PC-9 (cell line): ENCODE data around the gene GBX1. TPM values are rescaled to one million over a fixed set of nuclear protein-coding genes. Genes with fewer than 3 reads are reported as not detected.

Experiments
- BruUV-seq: library from RNA; stranded (reverse); fragments of 400-500 nt; replicated peaks from 2 replicates; lab custom pipeline; 2021; lab: Mats Ljungman, UMichigan
- CTCF ChIA-PET: fragments of 300-600 bp; sonication (Branson Sonifier 250); formaldehyde crosslinking; loops from one replicate; lab custom pipeline; 2022; ENCODE audit warnings: antibody characterized with exemption; lab: Charles Lee
- POLR2A ChIA-PET: fragments of 300-600 bp; sonication (Branson Sonifier 250); formaldehyde crosslinking; loops from one replicate; lab custom pipeline; 2022; ENCODE audit warnings: antibody characterized with exemption; ENCODE audit not compliant: unreplicated experiment; lab: Charles Lee
- DNase-seq, 2 experiments: peaks; one replicate each; pipeline versions ENCODE4 v3.0.0 to v3.0.0-alpha.2; 2015 to 2022; ENCODE audit warnings: mixed read lengths in 1 of 2
- H2AFZ ChIP-seq: fragments of 200-600 bp; sonication (generic); 2 replicates; pipeline ENCODE4 v1.8.1; 2017; ENCODE audit warnings: antibody characterized with exemption
- H3F3A ChIP-seq: fragments of 200-600 bp; sonication (generic); 2 replicates; pipeline ENCODE4 v1.8.1; 2017; ENCODE audit warnings: antibody characterized with exemption, mild to moderate bottlenecking, low read depth; ENCODE audit not compliant: insufficient read depth
- H3K27ac ChIP-seq: fragments of 200-600 bp; sonication (generic); 2 replicates; pipeline ENCODE4 v1.6.1; 2016; ENCODE audit warnings: mixed run types
- H3K27me3 ChIP-seq: fragments of 200-600 bp; sonication (generic); 2 replicates; pipeline ENCODE4 v1.6.1; 2016; ENCODE audit warnings: low read depth, mixed run types; ENCODE audit not compliant: insufficient read depth
- H3K36me3 ChIP-seq: fragments of 200-600 bp; sonication (generic); 2 replicates; pipeline ENCODE4 v1.6.1; 2016; ENCODE audit warnings: low read depth, mixed run types
- H3K4me1 ChIP-seq: fragments of 200-600 bp; sonication (generic); replicated peaks from 2 replicates; pipeline ENCODE4 v1.6.1; 2016; ENCODE audit warnings: mixed run types; ENCODE audit not compliant: insufficient read depth
- H3K4me2 ChIP-seq: fragments of 200-600 bp; sonication (generic); 2 replicates; pipeline ENCODE4 v1.6.1; 2017; ENCODE audit warnings: mixed run types
- H3K4me3 ChIP-seq: fragments of 200-600 bp; sonication (generic); 2 replicates; pipeline ENCODE4 v1.6.1; 2016; ENCODE audit warnings: mixed run types
- H3K79me2 ChIP-seq: fragments of 200-600 bp; sonication (generic); 2 replicates; pipeline ENCODE4 v1.6.1; 2017; ENCODE audit warnings: low read depth, mixed run types
- H3K9me2 ChIP-seq: fragments of 200-600 bp; sonication (generic); 2 replicates; pipeline ENCODE4 v1.8.1; 2017; ENCODE audit warnings: mild to moderate bottlenecking; ENCODE audit not compliant: insufficient read depth
- H3K9me3 ChIP-seq: fragments of 200-600 bp; sonication (generic); 2 replicates; pipeline ENCODE4 v1.8.1; 2016; ENCODE audit warnings: low read depth; ENCODE audit not compliant: insufficient read depth
- H4K20me1 ChIP-seq: fragments of 200-600 bp; sonication (generic); 2 replicates; pipeline ENCODE4 v1.8.1; 2017; ENCODE audit not compliant: insufficient read depth
- EZH2 ChIP-seq: fragments of 200-600 bp; sonication (generic); IDR thresholded peaks from 2 replicates; pipeline ENCODE4 v1.8.0; 2017; ENCODE audit warnings: antibody characterized with exemption, low read depth
- intact Hi-C: fragments of 100-400 bp; cut with micrococcal nuclease; formaldehyde crosslinking; loops from one replicate; pipeline ENCODE4 v1.10.0; 2022; ENCODE audit not compliant: unreplicated experiment
- total RNA-seq: library from RNA; stranded (reverse); gene quantifications from 2 replicates; pipeline ENCODE4 v1.2.3, GENCODE V29; 2021
- TF ChIP-seq, protein P1 (sequence below): fragments of 200-600 bp; sonication (generic); conservative IDR thresholded peaks from 2 replicates; pipeline ENCODE4 v1.6.1; 2017; ENCODE audit warnings: mixed run types, antibody characterized with exemption, mild to moderate bottlenecking, moderate library complexity

GBX1 gene
- total RNA-seq, 1 experiment from 2014 or later: not detected

DNA sequence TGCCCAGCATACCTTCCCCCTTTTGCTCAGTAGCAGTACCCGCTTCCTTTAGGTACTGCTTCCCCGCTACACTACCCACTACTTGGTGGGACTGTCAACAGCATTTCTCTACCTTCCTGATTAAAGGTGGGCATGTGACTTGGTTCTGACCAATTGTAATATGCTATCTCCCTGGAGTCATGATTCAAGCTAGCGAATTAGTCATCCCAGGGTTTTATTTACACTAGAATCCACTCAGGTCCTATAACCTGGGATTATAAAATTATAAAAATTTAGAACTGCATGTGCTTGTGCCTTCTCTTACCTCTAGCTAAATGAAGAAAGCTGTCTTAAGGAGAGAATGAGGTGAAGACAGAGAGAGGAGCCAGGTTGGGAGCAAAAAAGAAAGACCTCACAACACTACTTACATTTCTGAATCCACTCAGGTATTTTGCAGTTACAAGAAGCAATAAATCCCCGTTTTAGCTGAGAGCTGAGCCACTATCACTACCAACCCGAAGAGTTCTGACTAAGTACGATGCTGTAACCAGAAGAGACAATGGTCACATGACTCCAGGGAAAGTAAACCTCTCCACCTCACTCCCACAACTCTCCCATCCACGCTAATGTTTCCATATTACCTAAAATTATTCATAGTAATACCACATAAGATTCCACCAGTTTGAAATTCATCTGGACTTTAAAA lies 9.7 kb downstream of the GBX1 start:
- H3K27me3 ChIP-seq: peaks cover 20% of the 10 kb centered on the region
- DNase-seq: peak in 1 of 2 experiments; percentile 46

DNA sequence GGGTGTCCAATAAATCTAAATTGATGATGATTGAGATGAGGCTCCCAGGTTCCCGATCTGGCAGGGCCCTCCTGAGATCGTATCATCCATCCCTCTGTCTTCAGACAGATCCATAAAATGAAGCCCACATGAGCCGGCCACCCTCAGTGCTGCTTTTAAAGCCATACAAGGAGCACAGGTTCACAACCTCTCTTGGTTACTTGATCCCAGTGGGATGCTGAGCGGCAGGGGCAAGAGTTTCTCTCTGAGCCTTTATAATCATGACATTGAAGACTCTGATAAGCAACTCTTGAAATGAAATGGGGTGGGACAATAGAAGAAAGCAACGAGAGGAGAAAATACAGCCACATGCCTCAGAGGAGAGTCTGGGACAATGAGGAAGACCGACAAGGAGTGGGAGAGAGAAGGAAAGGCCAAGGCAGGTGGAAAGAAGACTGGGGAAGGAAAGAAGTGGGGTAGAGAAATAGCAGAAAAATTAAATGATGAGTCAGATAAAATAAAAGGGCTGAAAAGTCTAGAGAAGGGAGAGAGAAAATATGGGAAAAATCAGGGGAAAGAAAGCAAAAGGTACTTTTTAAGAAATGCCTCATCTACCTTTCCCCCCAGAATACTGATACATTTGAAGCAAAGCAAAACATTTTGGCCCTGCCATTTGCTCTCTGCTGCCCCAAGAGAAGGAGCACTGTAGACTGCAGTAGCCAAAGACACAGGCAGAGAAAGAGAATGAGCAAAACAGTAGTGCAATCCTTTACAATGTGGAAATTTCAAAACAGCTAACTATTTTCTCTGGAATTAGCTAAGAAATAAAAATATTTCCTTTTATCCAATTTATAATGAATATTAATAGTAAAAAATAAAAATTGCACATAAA lies 14.6 kb downstream of the GBX1 start:
- intact Hi-C loops: no loop called here
- Histone ChIP-seq H3K4me3 (no peak overlapping the region), H3K4me1 (0 out of 2 replicates have a peak, but pooled peaks cover 7% of the 10 kb centered on the region), H3K4me2 (no peak overlapping the region), H3K79me2 (no peaks in the 10 kb centered on the region), H3F3A (peaks cover 2% of the 10 kb centered on the region; the same call in 1 of the 2 replicates), H3K36me3 (no peaks in the 10 kb centered on the region), H3K9me3 (no peaks in the 10 kb centered on the region), H2AFZ (no peak overlapping the region), H3K27me3 (peaks cover 37% of the 10 kb centered on the region), H4K20me1 (no peaks in the 10 kb centered on the region), H3K27ac (no peak overlapping the region), H3K9me2 (no peaks in the 10 kb centered on the region)
- TF ChIP-seq, protein P1, sequence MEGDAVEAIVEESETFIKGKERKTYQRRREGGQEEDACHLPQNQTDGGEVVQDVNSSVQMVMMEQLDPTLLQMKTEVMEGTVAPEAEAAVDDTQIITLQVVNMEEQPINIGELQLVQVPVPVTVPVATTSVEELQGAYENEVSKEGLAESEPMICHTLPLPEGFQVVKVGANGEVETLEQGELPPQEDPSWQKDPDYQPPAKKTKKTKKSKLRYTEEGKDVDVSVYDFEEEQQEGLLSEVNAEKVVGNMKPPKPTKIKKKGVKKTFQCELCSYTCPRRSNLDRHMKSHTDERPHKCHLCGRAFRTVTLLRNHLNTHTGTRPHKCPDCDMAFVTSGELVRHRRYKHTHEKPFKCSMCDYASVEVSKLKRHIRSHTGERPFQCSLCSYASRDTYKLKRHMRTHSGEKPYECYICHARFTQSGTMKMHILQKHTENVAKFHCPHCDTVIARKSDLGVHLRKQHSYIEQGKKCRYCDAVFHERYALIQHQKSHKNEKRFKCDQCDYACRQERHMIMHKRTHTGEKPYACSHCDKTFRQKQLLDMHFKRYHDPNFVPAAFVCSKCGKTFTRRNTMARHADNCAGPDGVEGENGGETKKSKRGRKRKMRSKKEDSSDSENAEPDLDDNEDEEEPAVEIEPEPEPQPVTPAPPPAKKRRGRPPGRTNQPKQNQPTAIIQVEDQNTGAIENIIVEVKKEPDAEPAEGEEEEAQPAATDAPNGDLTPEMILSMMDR: no peak
- no peak for TF ChIP-seq EZH2
- no peak for DNase-seq
- CTCF ChIA-PET: no interaction called here
- no TSS peak for BruUV-seq
- POLR2A ChIA-PET: no interaction called here

More for the DNA sequence above, 9.7 kb downstream of the GBX1 start:
- peak overlapping the region; percentile 13; the same call in 1 of the 2 replicates for H3K4me2 ChIP-seq
- H3F3A ChIP-seq: peaks cover 5% of the 10 kb centered on the region; the same call in 1 of the 2 replicates
- H3K9me2 ChIP-seq: no peaks in the 10 kb centered on the region
- POLR2A ChIA-PET: interaction anchor here (0.6 kb wide), 2 partner anchors 9 to 35 kb away, joined by 4 to 8 read pairs; no protein-coding TSS in a partner anchor
- TF ChIP-seq, protein P1: no peak
- TF ChIP-seq EZH2: no peak
- H3K4me3 ChIP-seq: no peak overlapping the region
- H3K36me3 ChIP-seq: no peaks in the 10 kb centered on the region
- no peak overlapping the region for H3K27ac ChIP-seq
- intact Hi-C loops: no loop called here
- H2AFZ ChIP-seq: 0 out of 2 replicates have a peak overlapping the region, but pooled peaks have one; percentile 2
- no peaks in the 10 kb centered on the region for H3K79me2 ChIP-seq
- no peaks in the 10 kb centered on the region for H3K9me3 ChIP-seq
- CTCF ChIA-PET: interaction anchor here (0.8 kb wide), 1 partner anchor 34 kb away, joined by 4 read pairs; no protein-coding TSS in a partner anchor
- H4K20me1 ChIP-seq: no peaks in the 10 kb centered on the region
- H3K4me1 ChIP-seq: 0 out of 2 replicates have a peak, but pooled peaks cover 7% of the 10 kb centered on the region
- no TSS peak for BruUV-seq

DNA sequence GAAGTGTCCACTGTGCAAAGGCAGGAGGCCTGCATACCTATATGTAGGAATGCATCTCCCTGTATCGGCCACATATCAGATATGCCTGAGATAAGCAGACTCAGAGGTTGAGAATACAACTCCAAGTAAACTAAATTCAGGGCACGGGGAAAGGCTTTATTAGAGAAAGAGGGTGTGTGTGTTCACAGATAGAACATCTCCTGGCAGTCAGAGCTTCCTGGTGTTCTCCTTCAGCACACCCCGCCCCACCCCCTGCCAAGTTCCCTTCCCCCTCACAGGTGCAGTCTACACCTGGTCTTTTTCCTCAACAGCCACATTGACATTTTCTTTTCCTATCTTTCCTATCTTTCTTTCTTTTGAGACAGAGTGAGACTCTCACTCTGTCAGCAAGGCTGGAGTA lies 17.1 kb downstream of the GBX1 start:
- Histone ChIP-seq H3K9me3 (no peaks in the 10 kb centered on the region), H3K27ac (no peak overlapping the region), H3K4me2 (no peak overlapping the region), H3K4me3 (no peak overlapping the region), H3K4me1 (no peaks in the 10 kb centered on the region), H2AFZ (no peak overlapping the region), H4K20me1 (no peaks in the 10 kb centered on the region), H3K27me3 (peaks cover 37% of the 10 kb centered on the region), H3K79me2 (no peaks in the 10 kb centered on the region), H3K36me3 (no peaks in the 10 kb centered on the region), H3F3A (peaks cover 2% of the 10 kb centered on the region; the same call in 1 of the 2 replicates), H3K9me2 (no peaks in the 10 kb centered on the region)
- BruUV-seq: no TSS peak
- ChIA-PET POLR2A (no interaction called here), CTCF (no interaction called here)
- TF ChIP-seq, protein P1: no peak
- TF ChIP-seq EZH2: no peak
- DNase-seq: no peak
- intact Hi-C loops: no loop called here
